Activated T-cell treated with anti-CD3 and anti-CD28 coated beads for 24 hours (primary cell): Measurements from ENCODE around the gene CCZ1B.
"Not testable (repeated sequence)": the region's sequence is repeated elsewhere in the genome, so short reads cannot be mapped to it uniquely, and the experiment has no call there.

Experiments
- DNase-seq: peaks from one replicate; pipeline ENCODE4 v3.0.0-alpha.2; 2020; ENCODE audit warnings: low read depth

CCZ1B gene

DNA sequence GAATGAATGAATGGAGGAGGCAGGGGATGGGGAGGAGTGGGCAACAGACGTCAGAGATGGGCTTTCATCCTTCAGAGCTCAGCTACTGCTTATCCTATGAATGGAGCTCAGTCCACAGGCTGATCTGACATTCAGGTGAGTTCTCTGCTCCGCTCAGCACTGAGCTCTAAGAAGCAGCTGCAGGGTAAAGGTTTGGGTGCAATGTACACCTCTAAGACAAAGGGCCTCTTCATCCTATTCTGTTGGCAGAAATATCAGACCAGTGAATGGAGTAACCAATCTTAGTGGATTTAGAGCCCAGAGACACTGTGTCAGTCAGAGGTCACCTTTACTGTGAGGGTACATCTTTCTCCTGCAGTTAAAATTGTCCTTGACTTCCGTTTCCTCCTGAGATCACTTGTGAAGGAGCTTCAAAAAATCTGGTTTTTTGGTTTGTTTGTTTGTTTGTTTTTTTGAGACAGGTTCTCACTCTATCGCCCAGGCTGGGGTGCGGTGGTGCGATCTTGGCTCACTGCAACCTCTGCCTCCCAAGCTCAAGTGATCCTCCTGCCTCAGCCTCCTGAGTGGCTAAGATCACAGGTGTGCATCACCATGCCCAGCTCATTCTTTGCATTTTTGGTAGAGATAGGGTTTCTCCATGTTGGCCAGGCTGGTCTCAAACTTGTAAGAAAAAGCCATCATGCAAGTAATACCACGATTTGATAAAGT, 5.1 kb upstream of the CCZ1B start:
- DNase-seq: no peak

DNA sequence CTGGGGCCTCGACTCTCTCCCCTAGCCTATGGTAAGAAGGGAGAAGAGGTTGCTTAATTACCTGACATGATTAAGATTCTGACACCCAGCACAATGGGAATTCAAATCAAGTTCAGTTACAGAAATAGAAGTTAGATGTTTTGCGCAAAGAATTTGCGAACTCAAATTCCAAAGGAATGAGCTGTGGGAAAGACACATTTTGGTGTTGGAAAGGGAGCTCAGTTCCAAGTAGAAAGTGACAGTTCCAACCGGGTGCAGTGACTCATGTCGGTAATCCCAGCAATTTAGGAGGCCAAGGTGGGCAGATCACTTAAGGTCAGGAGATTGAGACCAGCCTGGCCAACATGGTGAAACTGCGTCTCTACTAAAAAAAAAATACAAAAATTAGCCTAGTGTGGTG, 4.0 kb upstream of the CCZ1B start:
- DNase-seq: not testable (repeated sequence)

DNA sequence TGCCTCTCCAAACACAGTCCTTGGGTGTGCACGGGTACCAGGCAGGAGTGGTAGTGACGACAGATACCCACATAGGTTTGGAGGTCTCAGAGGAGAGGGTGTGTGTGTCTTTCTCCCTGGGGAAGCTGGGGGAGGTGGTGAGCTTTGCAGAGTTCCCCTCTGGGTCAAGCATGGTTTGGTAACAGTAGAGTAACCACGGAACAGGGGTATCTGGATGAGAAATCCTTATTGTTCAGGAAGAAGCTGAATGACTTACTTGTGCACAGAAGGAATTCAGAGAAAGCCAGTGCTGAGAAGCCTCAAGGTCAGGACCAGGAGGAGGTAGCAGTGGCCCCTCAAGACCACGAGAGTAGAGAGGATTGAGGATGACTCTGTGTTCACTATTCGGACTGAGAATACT, 3.5 kb upstream of the CCZ1B start:
- DNase-seq: not testable (repeated sequence)

DNA sequence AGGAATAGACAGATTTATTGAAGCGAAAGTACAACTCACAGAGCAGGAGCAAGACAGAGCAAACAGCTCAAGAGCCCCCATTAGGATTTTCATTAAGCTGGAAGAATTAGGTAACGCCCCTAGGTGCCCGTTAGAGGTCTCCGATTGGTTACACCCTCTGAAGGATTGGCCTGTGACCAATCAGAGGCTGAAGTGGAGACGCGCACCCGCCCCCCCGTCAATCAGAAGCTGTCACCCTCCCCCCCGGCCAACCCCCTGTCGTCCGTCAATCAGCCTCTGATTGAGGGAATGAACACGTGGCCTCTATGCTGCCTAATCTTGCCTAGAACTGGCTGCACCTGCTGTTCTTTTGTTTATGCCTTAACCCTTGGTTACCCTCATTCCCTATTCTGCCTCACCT, 1.1 kb upstream of the CCZ1B start:
- not testable (repeated sequence) for DNase-seq

DNA sequence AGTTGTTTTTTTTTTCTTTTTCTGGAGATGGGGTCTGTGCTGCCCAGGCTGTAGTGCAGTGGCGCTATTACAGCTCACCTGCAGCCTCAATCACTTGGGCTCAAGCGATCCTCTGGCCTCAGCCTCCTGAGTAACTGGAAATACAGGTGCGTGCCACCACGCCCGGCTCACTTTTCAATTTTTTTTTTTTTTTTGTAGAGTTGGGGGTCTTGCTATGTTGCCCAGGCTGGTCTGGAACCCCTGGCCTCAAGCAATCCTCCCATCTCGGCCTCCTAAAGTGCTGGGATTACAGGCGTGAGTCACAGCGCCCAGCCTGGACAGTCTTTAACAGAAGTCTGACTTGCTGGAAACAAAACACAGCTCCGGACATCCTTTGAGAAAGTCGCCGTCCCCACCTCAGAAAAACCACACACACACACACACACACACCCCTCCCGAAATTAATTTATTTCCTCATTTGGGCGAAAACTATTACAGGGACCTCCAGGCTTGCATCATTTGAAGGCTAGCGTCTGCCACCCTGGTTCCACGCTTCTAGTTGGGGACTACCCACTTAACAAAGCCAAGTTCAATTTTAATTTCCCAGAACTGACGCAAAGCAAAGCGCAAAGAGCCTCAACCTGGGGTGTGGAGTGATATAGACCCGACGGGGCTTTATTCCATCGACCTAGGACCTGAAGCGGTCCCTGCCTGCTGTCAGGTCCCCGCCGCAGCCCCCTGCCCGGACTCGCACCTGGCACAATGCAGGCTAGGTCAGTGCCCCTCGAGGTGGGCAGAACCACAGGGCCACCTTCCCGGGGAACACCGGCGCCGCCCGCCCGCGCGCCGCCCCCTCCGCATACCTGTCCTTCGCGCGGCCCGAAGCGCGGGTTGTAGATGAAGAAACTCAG, 594 bp downstream of the CCZ1B start:
- not testable (repeated sequence) for DNase-seq

DNA sequence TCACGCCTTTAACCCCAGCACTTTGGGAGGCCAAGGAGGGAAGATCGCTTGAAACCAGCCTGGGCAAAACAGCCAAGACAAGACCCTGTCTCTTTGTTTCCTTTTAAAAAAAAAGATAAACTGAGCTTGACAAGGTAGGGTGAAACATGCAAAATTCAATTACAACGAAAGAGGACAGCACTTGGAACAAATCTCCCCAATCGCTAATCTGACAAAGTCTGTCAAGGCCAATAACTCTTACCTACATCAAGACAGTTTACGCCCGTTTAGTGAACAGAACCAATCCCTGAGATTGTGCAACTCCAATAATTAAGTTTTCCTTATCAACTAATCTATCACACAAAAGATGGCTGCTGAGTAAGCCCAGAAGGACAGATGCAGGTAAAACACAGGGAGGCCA, 4.5 kb downstream of the CCZ1B start:
- DNase-seq: not testable (repeated sequence)

DNA sequence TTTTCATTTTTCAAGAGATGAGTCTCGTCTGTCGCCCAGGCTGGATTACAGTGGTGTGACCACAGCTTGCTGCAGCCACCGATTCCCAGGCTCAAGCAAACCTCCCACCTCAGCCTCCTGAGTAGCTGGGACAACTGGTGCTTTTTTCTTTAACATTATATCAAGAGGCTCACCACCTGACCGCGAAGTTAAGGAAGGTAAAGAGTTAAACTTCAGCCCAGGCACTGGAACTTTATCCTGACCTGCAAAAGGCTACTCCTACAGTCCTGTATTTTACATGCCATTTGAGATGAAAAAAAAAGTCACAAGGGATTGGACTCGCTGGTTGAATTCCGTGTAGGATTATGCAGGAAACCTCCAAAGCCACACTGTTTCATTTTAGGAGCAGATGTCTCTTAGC, 10.6 kb downstream of the CCZ1B start:
- DNase-seq: not testable (repeated sequence)

DNA sequence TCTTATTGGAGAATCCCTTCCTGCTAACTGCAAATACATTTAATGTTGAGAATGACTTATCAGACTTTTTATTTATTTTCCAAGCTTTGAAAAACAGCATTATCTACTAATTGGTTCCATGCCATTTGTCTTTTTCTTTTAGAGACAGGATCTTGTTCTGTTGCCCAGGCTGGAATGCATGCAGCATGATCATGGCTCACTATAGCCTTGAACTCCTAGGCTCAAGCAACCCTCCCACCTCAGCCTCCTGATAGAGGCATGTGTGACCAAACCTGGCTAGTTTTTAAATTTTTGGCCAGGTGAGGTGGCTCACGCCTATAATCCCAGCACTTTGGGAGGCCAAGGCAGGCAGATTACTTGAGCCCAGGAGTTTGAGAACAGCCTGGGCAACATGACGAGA, 13.1 kb downstream of the CCZ1B start:
- not testable (repeated sequence) for DNase-seq

DNA sequence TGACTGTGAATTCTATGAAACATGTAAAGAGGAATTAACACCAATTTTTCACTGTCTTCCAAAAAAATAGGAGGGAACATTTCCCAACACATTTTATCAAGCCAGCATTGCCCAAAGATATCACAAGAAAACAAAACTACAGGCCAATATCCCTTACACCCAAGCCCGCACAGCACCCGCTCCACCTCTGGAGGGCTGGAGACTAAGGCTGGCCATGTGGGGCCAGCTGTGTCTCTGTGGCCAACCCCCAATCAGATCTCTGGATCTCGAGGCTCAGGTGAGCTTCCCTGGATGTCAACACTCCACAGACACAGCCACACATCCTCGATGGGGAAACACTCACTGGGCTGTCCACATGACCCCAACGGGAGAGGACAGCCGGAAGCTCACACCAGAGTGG, 18.1 kb downstream of the CCZ1B start:
- not testable (repeated sequence) for DNase-seq

DNA sequence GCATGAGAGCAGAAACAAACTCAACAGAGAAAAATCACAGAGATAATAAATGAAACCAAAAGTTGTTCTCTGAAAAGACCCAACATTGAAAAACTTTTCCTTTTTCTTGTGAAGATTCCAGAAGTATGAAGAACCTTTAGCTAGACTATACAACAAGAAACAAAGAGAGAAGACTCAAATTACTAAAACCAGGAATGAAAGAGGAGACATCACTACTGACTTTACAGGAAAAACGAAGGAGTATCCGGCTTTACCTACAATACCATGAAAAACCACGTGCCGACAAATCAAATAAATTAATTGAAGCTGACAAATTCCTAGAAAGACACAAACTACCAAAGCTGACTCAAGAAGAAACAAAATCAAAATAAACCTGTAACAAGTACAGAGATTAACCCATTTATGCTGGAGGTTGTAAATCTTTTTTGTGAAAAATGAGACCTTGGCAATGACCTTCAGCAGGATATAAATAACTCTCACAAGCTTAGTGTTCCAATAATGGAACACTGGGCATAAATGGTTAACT, 18.6 kb downstream of the CCZ1B start:
- not testable (repeated sequence) for DNase-seq

DNA sequence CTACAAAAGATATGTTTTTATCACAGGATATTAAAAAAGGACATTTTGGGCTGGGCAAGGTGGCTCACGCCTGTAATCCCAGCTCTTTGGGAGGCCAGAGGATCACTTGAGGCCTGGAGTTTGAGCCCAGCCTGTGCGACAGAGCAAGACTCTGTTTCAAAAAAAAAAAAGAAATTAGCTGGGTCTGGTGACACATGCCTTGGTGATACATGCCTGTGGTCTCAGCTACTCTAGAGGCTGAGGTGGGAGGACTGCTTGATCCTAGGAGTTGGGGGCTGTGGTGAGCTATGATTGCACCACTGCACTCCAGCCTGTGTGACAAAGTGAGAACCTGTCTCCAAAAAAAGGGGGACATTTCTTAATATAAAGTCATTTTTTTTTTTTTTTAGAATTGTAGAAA, 25.7 kb downstream of the CCZ1B start:
- not testable (repeated sequence) for DNase-seq

DNA sequence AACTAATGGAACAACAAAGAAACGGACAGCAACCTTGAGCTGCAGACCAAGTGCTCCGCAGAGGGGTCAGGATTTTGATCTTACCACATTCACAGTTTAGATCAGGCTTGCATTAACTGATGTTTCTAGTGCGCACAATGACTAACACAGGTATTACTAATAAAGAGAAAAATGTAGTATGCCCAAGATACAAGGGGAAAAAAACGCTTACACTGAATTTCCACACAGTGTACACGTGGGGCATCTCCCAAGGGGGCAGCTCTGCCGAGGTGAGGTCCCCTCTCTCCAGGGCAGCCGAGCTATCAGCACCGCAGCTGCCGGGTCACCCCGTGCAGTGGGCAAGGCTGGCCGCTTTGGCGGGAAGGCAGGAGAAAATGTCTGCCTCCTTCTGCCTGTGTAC, 26.2 kb downstream of the CCZ1B start:
- DNase-seq: not testable (repeated sequence)

DNA sequence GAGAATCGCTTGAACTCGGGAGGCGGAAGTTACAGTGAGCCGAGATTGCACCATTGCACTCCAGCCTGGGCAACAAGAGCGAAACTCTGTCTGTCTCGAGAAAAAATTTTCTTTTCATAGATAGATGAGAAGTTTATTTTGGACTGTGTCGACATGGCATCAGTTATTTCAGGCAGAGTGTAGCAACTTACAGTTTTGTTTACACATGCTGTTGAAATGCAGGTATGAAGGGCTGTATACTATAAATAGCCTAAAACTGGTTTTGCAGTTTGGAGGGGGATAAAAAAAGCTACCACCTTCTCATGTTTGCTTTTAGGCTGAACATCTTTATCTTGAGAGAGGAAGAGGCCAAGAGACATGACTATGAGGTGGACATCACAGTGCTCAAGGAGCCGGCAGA, 28.0 kb downstream of the CCZ1B start:
- DNase-seq: not testable (repeated sequence)

DNA sequence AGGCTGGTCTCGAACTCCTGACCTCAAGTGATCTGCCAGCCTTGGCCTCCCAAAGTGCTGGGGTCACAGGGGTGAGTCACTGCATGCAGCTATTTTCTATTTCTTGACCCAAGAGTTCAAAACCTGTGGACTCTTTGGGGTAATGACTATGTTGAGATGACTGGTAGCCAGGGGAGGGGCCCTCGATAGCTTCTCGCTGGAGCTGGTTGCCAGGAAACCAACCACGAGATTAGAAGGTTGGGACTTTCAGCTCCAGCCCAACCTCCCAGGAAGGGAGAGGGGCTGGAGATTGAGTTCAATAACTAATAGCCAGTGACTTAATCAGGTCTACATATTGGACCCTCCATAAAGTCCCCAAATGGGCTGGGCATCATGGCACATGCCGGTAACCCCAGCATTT, 28.9 kb downstream of the CCZ1B start:
- not testable (repeated sequence) for DNase-seq

DNA sequence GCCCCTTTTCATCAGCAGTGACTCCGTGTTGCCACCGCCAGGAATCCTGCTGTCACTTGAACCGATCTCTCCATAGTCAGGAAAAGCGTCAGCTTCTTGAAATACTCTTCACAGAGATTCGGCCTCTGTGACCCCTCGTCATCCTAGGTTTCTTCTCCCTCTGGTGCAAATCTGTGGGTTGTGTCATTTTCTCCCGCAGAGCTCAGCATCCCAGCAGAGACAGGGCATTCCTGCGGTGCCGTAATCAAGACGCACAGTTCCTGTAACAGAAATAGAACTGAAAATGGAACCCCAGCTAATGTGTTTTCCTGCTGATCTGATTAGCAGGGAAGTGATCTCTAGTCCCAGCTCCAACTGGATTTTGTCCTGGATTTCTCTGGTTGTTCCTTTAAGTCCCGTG, 31.8 kb downstream of the CCZ1B start:
- not testable (repeated sequence) for DNase-seq

DNA sequence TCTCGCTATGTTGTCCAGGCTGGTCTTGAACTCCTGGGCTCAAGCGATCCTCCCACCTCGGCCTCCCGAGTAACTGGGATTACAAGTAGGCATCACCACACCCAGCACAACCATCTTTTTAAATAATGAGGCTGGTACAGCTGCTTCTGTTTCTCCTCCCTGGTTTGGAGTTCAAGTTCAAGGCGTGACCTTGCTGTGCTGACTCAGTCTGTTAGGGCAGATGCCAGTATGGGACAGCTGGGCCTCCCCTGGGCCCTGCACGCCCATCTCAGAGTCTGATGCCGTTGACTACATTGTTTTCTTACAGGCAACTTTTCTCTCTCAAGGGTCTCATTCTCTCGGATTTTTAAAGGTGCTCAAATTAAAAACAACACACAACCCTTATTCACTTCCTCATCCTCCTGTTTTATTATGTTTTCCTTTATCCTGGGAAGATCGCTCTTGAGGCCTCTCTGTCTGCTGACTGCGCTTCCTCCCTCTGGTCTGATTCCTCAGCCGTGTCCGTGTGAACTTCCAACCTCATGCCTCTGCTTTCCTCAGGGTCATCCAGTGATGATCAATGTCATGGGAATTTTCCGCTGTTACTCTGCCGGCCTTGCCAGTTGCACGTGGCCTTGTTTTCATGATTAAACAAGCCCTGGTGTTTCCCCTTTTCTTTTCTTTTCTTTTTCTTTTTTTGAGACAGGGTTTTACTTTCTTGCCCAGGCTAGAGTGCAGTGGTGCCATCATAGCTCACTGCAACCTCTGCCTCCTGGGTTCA, 33.8 kb downstream of the CCZ1B start:
- DNase-seq: not testable (repeated sequence)

DNA sequence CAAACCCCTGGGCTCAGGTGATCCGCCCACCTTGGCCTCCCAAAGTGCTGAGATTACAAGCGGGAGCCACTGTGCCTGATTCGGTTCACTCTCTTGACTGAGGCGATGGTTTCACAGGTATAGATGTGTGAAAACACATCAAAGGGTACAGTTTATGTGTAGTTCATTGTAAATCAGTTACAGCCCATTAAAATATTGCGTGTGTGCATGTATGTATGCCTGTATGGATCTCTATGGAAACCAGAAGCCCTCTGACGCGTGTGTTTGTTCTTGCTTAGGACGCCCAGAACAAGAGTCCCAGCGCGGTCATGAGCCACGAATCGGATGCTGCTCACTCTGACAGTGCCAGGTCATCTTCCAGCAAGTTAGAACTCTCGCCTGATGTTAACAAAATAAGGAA, 36.7 kb downstream of the CCZ1B start:
- not testable (repeated sequence) for DNase-seq

DNA sequence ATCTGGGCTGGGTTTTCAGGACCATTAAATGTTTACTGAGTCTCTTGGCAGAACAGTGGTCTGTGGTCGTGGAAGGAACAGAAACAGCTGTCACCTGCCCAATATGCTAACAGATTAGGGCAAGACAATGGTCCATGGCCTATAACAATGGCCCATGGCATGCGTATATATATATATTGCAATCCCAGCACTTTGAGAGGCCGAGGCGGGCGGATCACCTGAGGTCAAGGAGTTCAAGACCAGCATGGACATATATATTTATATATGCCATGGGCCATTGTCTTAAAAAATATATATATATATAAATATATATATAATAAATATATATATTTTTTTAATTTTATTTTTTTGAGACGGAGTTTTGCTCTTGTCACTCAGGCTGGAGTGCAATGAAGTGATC, 44.5 kb downstream of the CCZ1B start:
- not testable (repeated sequence) for DNase-seq

DNA sequence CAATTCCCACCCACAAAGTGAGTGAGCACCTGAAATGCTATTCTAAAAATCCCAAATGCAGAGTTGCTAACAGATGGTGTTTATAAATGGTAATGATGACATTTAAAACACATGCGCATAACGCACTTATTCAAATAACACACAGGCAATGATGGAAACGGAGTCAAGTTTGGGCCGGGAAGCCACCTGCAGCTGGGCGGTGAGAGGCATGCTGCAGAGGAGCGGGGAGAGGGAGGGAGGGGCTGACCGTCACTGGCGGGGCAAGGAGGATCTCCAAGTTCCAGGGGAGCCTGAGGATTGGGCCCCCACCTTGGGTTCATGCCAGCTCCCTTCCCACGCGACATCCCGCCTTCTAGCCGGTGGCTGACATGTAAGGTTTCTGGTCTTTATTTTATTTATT, 64.9 kb downstream of the CCZ1B start:
- not testable (repeated sequence) for DNase-seq

DNA sequence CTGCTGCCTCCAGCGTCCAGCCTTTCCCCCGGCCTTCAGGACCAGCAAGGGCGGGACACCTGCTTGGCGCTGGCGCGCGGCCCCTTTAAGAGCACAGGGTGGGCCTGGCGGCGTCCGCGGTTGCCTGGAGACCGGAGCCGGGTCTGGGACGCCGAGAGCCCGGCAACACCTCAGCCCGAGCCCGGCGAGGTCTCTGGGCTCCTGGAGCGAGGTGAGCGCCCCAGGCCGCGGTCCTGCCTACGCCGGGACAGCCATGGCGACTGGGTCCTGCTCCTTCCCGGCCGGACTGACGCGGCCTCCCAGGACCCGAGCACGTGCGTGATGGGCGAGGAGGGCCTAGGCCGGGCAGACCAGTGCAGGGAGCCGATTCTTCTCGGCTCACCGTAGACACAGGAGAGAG, 72.1 kb downstream of the CCZ1B start, which contains the start of gene RSPH10B2:
Gene RSPH10B2, plus strand, starts transcription at position 140 of the 400 bp plus-strand sequence. CDS start 3,575 bp downstream, outside the sequence.
- DNase-seq: not testable (repeated sequence)

DNA sequence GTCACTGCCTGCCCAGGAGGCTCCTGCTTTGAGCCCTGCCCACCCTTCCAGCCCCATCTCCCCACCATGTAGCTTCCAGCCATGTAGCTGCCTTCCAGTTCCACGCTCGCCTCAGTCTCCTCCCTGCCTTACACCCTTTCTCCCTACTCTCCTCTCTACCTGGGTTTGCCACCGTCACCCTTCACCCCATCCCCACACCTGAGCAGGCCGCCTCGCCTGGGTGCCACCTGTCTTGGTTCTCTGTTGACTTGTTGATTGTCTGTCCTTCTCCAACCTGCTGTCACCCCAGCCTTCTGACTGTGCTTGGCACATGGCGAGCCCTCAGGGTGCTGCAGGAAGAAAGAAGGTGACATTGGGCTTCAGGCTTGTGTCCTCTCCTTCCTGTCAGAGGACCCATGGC, 75.9 kb downstream of the CCZ1B start:
- DNase-seq: not testable (repeated sequence)

DNA sequence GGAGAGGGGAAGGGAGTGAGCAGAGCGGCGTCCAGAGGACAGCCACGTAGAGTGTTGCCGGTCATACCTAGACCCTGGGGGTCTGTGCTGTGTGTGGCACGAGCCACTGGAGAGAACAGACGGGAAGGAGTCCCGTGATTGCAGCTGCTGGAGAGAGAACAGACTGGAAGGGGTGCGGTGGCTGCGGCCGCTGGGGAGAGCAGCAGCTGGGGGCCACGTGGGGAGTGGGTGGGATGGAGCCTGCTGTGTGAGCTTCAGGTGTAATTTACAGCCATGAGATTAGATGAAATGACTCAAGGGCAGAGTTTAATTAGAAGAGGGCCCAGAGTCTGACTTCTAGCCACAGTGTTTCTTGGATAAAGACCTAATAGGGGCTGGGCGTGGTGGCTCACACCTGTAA, 76.7 kb downstream of the CCZ1B start:
- DNase-seq: not testable (repeated sequence)
